Ascending aorta (tissue), 2 donors: ENCODE data around the gene DPH6. TPM values are rescaled to one million over a fixed set of nuclear protein-coding genes. Genes with fewer than 3 reads are reported as not detected.

ENCODE experiments used
- DNase-seq, 2 donors: peaks; one replicate each; pipeline ENCODE4 v3.0.0-alpha.2; 2019; ENCODE audit warnings: low spot score in 2 of 2
- H3K27ac ChIP-seq, 2 donors: fragments of 200-600 bp; sonication (generic); one replicate each; pipeline ENCODE4 v1.5.1; 2016 to 2017; ENCODE audit warnings: mild to moderate bottlenecking in 1 of 2
- H3K27me3 ChIP-seq: fragments of 200-600 bp; sonication (generic); one replicate; pipeline ENCODE4 v1.5.1; 2017
- H3K36me3 ChIP-seq, 2 donors: fragments of 200-600 bp; sonication (generic); one replicate each; pipeline ENCODE4 v1.5.1; 2016
- H3K4me1 ChIP-seq, 2 donors: fragments of 200-600 bp; sonication (generic); one replicate each; pipeline ENCODE4 v1.5.1; 2016 to 2017; ENCODE audit warnings: mild to moderate bottlenecking in 1 of 2
- H3K4me3 ChIP-seq, 2 donors: fragments of 200-600 bp; sonication (generic); one replicate each; pipeline ENCODE4 v1.5.1; 2016 to 2017; ENCODE audit warnings: mild to moderate bottlenecking in 1 of 2
- H3K9me3 ChIP-seq, 2 donors: fragments of 200-600 bp; sonication (generic); one replicate each; pipeline ENCODE4 v1.5.1; 2016
- CTCF ChIP-seq, 3 experiments: fragments of 200-600 bp in 2 of 3; fragments of 450-650 bp in 1 of 3; sonication (generic) in 2 of 3; IDR thresholded peaks; one replicate each; pipeline ENCODE4 v1.5.1; 2016 to 2019; ENCODE audit warnings: antibody characterized with exemption in 3 of 3, mild to moderate bottlenecking in 1 of 3, moderate library complexity in 1 of 3
- intact Hi-C: fragments of 100-400 bp; cut with DNase I; formaldehyde crosslinking; loops from one replicate; pipeline ENCODE4 v1.15.1; 2023
- total RNA-seq: library from RNA; depleted of rRNA; stranded (reverse); fragments of >200 nt; gene quantifications from one replicate; pipeline ENCODE4 v1.1.0, GENCODE V29; 2016

The DPH6 gene
- total RNA-seq, 1 donor from 2014 or later: 9.0 TPM

GRCh38 chr15:35491999-35492398 is 54.0 kb downstream of the DPH6 start:
- Histone ChIP-seq H3K4me1 (no peaks in the 10 kb centered on the region), H3K27ac (no peak overlapping the region), H3K27me3 (no peaks in the 10 kb centered on the region), H3K4me3 (no peak overlapping the region), H3K9me3 (no peaks in the 10 kb centered on the region), H3K36me3 (peaks cover 0 to 7% of the 10 kb centered on the region in 2 donors)
- intact Hi-C loops: no loop called here
- TF ChIP-seq CTCF (IDR thresholded peaks at IDR 0.05): no peak
- DNase-seq: no peak

- H3K27me3 ChIP-seq: no peaks in the 10 kb centered on the region
Observed at GRCh38 chr15:35491173-35491572, 54.8 kb downstream of the DPH6 start.

GRCh38 chr15:35490511-35490910 is 55.5 kb downstream of the DPH6 start:
- no peak overlapping the region for H3K4me3 ChIP-seq
- no peak for TF ChIP-seq CTCF (IDR thresholded peaks at IDR 0.05)
- H3K9me3 ChIP-seq: no peaks in the 10 kb centered on the region
- peaks cover 0 to 7% of the 10 kb centered on the region in 2 donors for H3K36me3 ChIP-seq
- H3K4me1 ChIP-seq: no peaks in the 10 kb centered on the region
- no peak for DNase-seq
- intact Hi-C loops: no loop called here
- no peaks in the 10 kb centered on the region for H3K27me3 ChIP-seq
- no peak overlapping the region for H3K27ac ChIP-seq

More at GRCh38 chr15:35491173-35491572, 54.8 kb downstream of the DPH6 start:
- Histone ChIP-seq H3K9me3 (no peaks in the 10 kb centered on the region), H3K4me1 (no peaks in the 10 kb centered on the region), H3K27ac (no peak overlapping the region), H3K36me3 (peaks cover 0 to 7% of the 10 kb centered on the region in 2 donors), H3K4me3 (no peak overlapping the region)
- TF ChIP-seq CTCF (IDR thresholded peaks at IDR 0.05): no peak
- intact Hi-C loops: no loop called here
- DNase-seq: no peak

GRCh38 chr15:35487417-35487816 is 58.5 kb downstream of the DPH6 start:
- no peaks in the 10 kb centered on the region for H3K4me1 ChIP-seq
- no peaks in the 10 kb centered on the region for H3K9me3 ChIP-seq
- H3K27ac ChIP-seq: no peak overlapping the region
- DNase-seq: no peak
- H3K4me3 ChIP-seq: no peak overlapping the region
- intact Hi-C loops: no loop called here
- no peak for TF ChIP-seq CTCF (IDR thresholded peaks at IDR 0.05)
- no peaks in the 10 kb centered on the region for H3K27me3 ChIP-seq
- H3K36me3 ChIP-seq: peaks cover 0 to 7% of the 10 kb centered on the region in 2 donors

GRCh38 chr15:35486296-35486695 is 59.7 kb downstream of the DPH6 start:
- Histone ChIP-seq H3K27me3 (no peaks in the 10 kb centered on the region), H3K4me1 (no peaks in the 10 kb centered on the region), H3K9me3 (no peaks in the 10 kb centered on the region), H3K36me3 (peaks cover 0 to 7% of the 10 kb centered on the region in 2 donors), H3K4me3 (no peak overlapping the region), H3K27ac (no peak overlapping the region)
- no peak for DNase-seq
- TF ChIP-seq CTCF (IDR thresholded peaks at IDR 0.05): no peak
- intact Hi-C loops: no loop called here

- H3K4me3 ChIP-seq: no peak overlapping the region
- peaks cover 0 to 3% of the 10 kb centered on the region in 2 donors for H3K4me1 ChIP-seq
- peaks cover 0 to 7% of the 10 kb centered on the region in 2 donors for H3K36me3 ChIP-seq
- TF ChIP-seq CTCF (IDR thresholded peaks at IDR 0.05): no peak
- intact Hi-C loops: no loop called here
- H3K9me3 ChIP-seq: no peaks in the 10 kb centered on the region
- no peaks in the 10 kb centered on the region for H3K27me3 ChIP-seq
- DNase-seq: no peak
- no peak overlapping the region for H3K27ac ChIP-seq
Observed at GRCh38 chr15:35485411-35485810, 60.6 kb downstream of the DPH6 start.
